ENCODE measurements around the gene CRIP2.
A peak's percentile ranks its signal among the peaks of the same experiment; 100 is the strongest.

The CRIP2 gene, protein sequence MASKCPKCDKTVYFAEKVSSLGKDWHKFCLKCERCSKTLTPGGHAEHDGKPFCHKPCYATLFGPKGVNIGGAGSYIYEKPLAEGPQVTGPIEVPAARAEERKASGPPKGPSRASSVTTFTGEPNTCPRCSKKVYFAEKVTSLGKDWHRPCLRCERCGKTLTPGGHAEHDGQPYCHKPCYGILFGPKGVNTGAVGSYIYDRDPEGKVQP

DNA sequence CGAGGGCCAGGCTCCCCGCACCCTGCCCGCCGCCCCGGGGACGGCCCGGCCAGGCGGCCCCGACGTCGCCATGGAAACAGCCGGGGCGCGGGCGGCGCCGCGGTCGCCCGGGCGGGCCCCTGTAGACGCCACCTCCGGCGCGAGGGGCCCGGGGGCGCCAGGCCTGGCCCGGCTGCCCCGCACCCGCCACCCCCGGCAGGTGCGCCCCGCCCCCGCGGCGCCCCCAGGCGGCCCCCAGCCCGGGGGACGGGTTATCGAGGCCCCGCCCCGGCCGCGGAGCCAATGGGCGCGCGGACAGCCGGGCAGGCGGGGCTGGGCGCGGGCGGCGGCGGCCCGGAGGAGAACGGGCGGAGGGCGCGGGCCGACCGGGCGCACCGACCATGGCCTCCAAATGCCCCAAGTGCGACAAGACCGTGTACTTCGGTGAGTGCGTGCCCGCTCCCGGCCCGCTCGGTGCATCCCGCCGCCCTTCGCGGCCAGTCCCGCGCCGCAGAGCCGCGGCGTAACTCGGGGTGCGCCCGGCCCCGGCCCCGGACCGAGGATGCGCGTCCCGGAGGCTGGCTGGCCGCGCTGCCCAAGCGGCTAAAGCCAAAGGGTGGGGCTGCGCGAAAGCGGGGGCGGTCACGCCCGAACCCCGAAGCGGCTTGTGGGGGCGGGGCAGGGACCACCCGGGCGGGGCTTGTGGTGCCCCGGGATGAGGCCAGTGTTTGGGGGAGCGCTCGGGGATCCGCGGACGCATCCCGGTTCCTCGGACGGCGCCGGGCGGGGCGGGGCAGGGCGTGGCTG is at the start of gene CRIP2:
Gene CRIP2, plus strand, starts transcription at position 339 of the 786 bp plus-strand sequence. Its CDS starts 42 bp downstream, at position 381.
- no peaks in the 10 kb centered on the region for H4K20me1 ChIP-seq (ENCODE audit: insufficient read depth)
- TF ChIP-seq, protein P1, sequence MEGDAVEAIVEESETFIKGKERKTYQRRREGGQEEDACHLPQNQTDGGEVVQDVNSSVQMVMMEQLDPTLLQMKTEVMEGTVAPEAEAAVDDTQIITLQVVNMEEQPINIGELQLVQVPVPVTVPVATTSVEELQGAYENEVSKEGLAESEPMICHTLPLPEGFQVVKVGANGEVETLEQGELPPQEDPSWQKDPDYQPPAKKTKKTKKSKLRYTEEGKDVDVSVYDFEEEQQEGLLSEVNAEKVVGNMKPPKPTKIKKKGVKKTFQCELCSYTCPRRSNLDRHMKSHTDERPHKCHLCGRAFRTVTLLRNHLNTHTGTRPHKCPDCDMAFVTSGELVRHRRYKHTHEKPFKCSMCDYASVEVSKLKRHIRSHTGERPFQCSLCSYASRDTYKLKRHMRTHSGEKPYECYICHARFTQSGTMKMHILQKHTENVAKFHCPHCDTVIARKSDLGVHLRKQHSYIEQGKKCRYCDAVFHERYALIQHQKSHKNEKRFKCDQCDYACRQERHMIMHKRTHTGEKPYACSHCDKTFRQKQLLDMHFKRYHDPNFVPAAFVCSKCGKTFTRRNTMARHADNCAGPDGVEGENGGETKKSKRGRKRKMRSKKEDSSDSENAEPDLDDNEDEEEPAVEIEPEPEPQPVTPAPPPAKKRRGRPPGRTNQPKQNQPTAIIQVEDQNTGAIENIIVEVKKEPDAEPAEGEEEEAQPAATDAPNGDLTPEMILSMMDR (conservative IDR thresholded peaks at IDR 0.05; ENCODE audit: low read depth, low read length), result no peak
- H3K9ac ChIP-seq, result peak within 1 kb of the TSS; percentile 39; the same call in 1 of the 2 replicates

DNA sequence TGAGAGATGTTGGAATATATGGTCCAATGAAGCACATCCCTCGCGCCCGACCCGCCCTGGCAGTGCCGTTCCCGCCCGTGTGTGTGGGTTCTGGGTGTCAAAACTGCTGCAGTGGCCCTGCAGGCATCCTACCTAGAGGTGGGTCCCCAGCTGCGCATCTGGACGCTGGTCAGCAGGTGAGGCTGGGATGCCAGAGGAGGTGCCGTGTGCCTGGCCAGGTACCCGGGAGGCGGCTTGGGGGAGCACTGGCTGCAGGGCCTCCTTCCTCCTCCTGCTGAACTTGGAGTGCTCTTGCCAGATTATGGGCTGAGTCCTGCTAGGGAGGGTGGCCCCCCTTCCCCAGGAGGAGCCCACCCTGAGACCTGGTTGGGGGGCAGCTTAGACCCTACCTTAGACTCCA is 49.8 kb upstream of the CRIP2 start:
- Histone ChIP-seq H4K20me1 (ENCODE audit: insufficient read depth) (no peaks in the 10 kb centered on the region), H3K27me3 (ENCODE audit: insufficient read depth, low read depth) (no peaks in the 10 kb centered on the region), H3K4me1 (ENCODE audit: low read depth, poor library complexity, severe bottlenecking) (no peaks in the 10 kb centered on the region), H3K4me2 (no peak overlapping the region), H2AFZ (ENCODE audit: low read depth) (no peak overlapping the region), H3K4me3 (IDR thresholded peaks at IDR 0.05; ENCODE audit: insufficient read depth, low read depth, low read length) (no peak overlapping the region), H3K36me3 (ENCODE audit: insufficient read depth) (no peaks in the 10 kb centered on the region), H3K79me2 (ENCODE audit: insufficient read depth, low read depth) (peaks cover 51% of the 10 kb centered on the region), H3K27ac (no peak overlapping the region), H3K9ac (no peak overlapping the region)
- TF ChIP-seq, protein P1 (conservative IDR thresholded peaks at IDR 0.05; ENCODE audit: low read depth, low read length), result no peak

More for the DNA sequence above, at the start of gene CRIP2:
- Histone ChIP-seq H2AFZ (ENCODE audit: low read depth) (peak within 1 kb of the TSS; percentile 69), H3K4me2 (peak within 1 kb of the TSS; percentile 85), H3K4me3 (IDR thresholded peaks at IDR 0.05; ENCODE audit: insufficient read depth, low read depth, low read length) (no peak within 1 kb of the TSS), H3K4me1 (ENCODE audit: low read depth, poor library complexity, severe bottlenecking) (peaks cover 22% of the 10 kb centered on the region), H3K27ac (peak within 1 kb of the TSS; percentile 45; the same call in 1 of the 2 replicates), H3K36me3 (ENCODE audit: insufficient read depth) (no peaks in the 10 kb centered on the region), H3K27me3 (ENCODE audit: insufficient read depth, low read depth) (peaks cover 44% of the 10 kb centered on the region), H3K79me2 (ENCODE audit: insufficient read depth, low read depth) (no peaks in the 10 kb centered on the region)

DNA sequence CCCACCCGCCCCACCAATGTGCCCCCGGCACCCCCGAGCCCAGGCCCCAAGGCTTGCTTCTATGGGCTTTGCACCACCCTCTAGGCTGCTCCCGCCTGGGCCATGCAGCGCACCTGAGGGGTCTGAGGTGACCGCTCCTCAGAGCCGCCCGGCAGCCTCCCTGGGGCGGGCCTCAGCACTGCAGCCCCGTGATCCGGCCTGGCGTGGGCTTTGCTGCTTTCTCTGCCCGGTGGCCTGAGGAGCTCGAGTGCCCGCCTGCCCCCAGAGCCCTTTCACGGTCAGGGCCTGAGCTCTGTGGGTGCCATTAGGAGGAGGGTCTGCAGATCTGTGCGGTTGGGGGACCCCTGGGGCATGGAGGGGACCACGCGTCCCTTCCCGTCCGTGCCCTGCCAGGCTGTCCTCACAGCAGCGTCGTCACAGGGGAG is 48.8 kb upstream of the CRIP2 start:
- Histone ChIP-seq H2AFZ (ENCODE audit: low read depth) (no peak overlapping the region), H3K27ac (no peak overlapping the region), H3K4me3 (IDR thresholded peaks at IDR 0.05; ENCODE audit: insufficient read depth, low read depth, low read length) (no peak overlapping the region), H3K4me2 (no peak overlapping the region), H3K9ac (no peak overlapping the region), H3K79me2 (ENCODE audit: insufficient read depth, low read depth) (peaks cover 51% of the 10 kb centered on the region), H3K27me3 (ENCODE audit: insufficient read depth, low read depth) (no peaks in the 10 kb centered on the region), H3K4me1 (ENCODE audit: low read depth, poor library complexity, severe bottlenecking) (no peaks in the 10 kb centered on the region), H3K36me3 (ENCODE audit: insufficient read depth) (no peaks in the 10 kb centered on the region), H4K20me1 (ENCODE audit: insufficient read depth) (no peaks in the 10 kb centered on the region)
- TF ChIP-seq, protein P1 (conservative IDR thresholded peaks at IDR 0.05; ENCODE audit: low read depth, low read length), result no peak

DNA sequence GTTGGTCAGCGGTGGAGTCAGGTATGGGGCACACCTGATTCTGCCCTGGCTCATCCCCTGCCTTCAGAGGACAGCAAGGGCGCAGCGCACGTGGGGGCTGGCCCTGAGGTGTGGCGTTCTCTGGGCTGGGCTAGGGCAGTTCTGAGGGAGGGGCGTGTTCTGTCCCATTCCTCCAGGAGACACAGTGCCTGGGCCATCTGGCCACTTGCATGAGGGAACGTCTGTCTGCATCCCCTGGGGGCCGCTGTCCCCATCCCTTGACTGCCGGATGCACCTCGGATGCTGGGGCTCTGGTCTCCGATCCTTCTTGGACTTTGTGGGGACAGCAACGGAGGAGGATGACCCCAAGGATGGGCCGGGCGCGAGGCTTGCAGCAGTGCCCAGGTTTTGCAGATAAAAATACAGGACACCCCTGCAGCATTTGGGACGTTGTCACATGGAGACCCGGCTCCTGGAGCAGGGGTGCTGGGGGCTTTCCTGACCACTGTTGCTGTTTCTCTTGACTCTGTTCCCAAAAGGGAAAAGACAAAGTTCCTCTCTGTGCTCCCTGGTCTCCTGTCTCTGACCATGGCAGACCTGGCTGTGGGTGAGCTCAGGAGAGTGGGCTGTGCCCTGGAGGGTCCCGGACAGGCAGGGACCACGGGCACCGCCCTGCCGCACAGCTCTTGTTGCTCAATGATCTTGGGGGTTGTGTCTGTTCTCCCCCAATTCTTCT is 48.0 kb upstream of the CRIP2 start:
- Histone ChIP-seq H3K4me2 (no peak overlapping the region), H3K79me2 (ENCODE audit: insufficient read depth, low read depth) (peaks cover 44% of the 10 kb centered on the region), H2AFZ (ENCODE audit: low read depth) (no peak overlapping the region), H3K36me3 (ENCODE audit: insufficient read depth) (no peaks in the 10 kb centered on the region), H3K9ac (no peak overlapping the region), H3K4me3 (IDR thresholded peaks at IDR 0.05; ENCODE audit: insufficient read depth, low read depth, low read length) (no peak overlapping the region), H3K4me1 (ENCODE audit: low read depth, poor library complexity, severe bottlenecking) (no peaks in the 10 kb centered on the region), H4K20me1 (ENCODE audit: insufficient read depth) (no peaks in the 10 kb centered on the region), H3K27me3 (ENCODE audit: insufficient read depth, low read depth) (no peaks in the 10 kb centered on the region), H3K27ac (no peak overlapping the region)
- TF ChIP-seq, protein P1 (conservative IDR thresholded peaks at IDR 0.05; ENCODE audit: low read depth, low read length), result no peak

All from KMS-11 (cell line).